Measurements from ENCODE around the gene PCSK2. TPM values are rescaled to one million over a fixed set of nuclear protein-coding genes. Genes with fewer than 3 reads are reported as not detected.

The PCSK2 gene
- total and polyA plus RNA-seq, 2 of the 8 experiments (the other 6 are each of a cell fraction or from before 2014, with no cell fraction given) = 1.9 to 4.2 TPM

- TF ChIP-seq SAP30 (IDR thresholded peaks at IDR 0.05; ENCODE audit: insufficient read depth, insufficient replicate concordance, low read length) = no peak
- no peak for TF ChIP-seq TCF12 (IDR thresholded peaks at IDR 0.05; ENCODE audit: low read depth, low read length)
- TF ChIP-seq NRF1 (IDR thresholded peaks at IDR 0.05; ENCODE audit: low read depth, low read length) = no peak
These were observed 280.7 kb downstream of the PCSK2 start (continued) for GRCh38 chr20:17507531-17507930.

All from H1 (cell line).